ENCODE measurements around the gene SLC44A3. TPM values are rescaled to one million over a fixed set of nuclear protein-coding genes. Genes with fewer than 3 reads are reported as not detected.

SLC44A3 gene
- total and polyA plus RNA-seq, 3 experiments from 2014 or later = 0.31 to 0.83 (median 0.47) TPM

DNA sequence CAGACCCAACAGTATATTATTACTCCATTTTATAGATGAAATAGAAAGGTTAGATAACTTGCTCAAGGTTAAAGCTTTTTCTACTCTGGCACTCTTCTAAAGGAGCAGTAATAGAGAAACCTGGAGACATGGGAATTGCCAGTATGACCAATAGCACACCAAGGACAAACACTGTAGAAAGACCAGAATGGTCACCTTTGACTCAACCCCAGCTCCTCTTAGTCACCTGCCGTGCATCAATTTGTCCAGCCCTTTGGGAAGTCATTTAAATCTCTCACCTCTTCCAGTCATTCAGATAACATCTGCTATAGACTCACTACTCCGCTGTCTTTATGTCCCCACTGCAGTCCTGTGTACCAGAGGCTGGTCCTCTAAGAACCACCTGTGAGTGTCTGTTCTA, 23.9 kb upstream of the SLC44A3 start:
- Mint-ChIP-seq H3K36me3 (no peaks in the 10 kb centered on the region), H3K4me1 (peaks cover 0 to 6% (median 5%) of the 10 kb centered on the region in 3 donors), H3K4me3 (no peak overlapping the region), H3K9me3 (no peaks in the 10 kb centered on the region), H3K27ac (no peak overlapping the region), H3K27me3 (no peaks in the 10 kb centered on the region)
- no peaks in the 10 kb centered on the region for H3K4me1 ChIP-seq (ENCODE audit: insufficient read depth, low read length)
- H3K36me3 ChIP-seq (ENCODE audit: insufficient read depth, low read length) = no peaks in the 10 kb centered on the region
- POLR2A ChIA-PET = no interaction called here
- DNase-seq = no peak
- H3K27me3 ChIP-seq (ENCODE audit: insufficient read depth, low read length, poor library complexity, severe bottlenecking) = no peaks in the 10 kb centered on the region
- H3K9me3 ChIP-seq (ENCODE audit: low read length) = no peaks in the 10 kb centered on the region
- CTCF ChIA-PET = interaction anchor here (0.7 to 2.3 kb wide), 2 partner anchors 9 to 58 kb away, joined by 3 to 17 read pairs; no protein-coding TSS in a partner anchor
- H3K4me3 ChIP-seq (ENCODE audit: low read length) = no peak overlapping the region
- H3K27ac ChIP-seq (ENCODE audit: low read depth, low read length) = no peak overlapping the region

DNA sequence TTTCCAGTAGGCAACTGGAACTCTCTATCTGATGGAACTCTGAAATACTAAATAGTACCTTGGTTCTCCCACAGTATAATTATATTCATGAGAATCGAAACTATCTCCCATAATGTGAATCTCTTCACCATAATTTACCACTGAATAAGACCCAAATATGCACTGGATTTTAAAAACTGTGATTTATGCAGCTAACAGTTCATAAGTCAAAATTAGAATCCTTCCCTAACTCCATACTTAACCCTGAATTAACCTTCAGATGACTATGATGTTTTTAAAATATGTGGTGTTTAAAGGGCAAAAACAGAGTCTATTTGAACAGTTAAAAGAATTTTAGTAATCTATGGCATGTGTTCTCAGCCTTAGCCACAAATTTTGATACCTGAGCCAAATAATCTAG, 22.9 kb upstream of the SLC44A3 start:
- Mint-ChIP-seq H3K36me3 (no peaks in the 10 kb centered on the region), H3K9me3 (no peaks in the 10 kb centered on the region), H3K4me1 (peaks cover 5 to 12% (median 12%) of the 10 kb centered on the region in 3 donors), H3K27ac (no peak overlapping the region), H3K27me3 (no peaks in the 10 kb centered on the region), H3K4me3 (no peak overlapping the region)
- DNase-seq = no peak
- no peaks in the 10 kb centered on the region for H3K36me3 ChIP-seq (ENCODE audit: insufficient read depth, low read length)
- no peak overlapping the region for H3K27ac ChIP-seq (ENCODE audit: low read depth, low read length)
- H3K27me3 ChIP-seq (ENCODE audit: insufficient read depth, low read length, poor library complexity, severe bottlenecking) = no peaks in the 10 kb centered on the region
- ChIA-PET POLR2A (no interaction called here), CTCF (interaction anchor here (2.3 kb wide), 1 partner anchor 8 kb away, joined by 17 read pairs; no protein-coding TSS in a partner anchor)
- no peaks in the 10 kb centered on the region for H3K9me3 ChIP-seq (ENCODE audit: low read length)
- no peak overlapping the region for H3K4me3 ChIP-seq (ENCODE audit: low read length)
- H3K4me1 ChIP-seq (ENCODE audit: insufficient read depth, low read length) = no peaks in the 10 kb centered on the region

DNA sequence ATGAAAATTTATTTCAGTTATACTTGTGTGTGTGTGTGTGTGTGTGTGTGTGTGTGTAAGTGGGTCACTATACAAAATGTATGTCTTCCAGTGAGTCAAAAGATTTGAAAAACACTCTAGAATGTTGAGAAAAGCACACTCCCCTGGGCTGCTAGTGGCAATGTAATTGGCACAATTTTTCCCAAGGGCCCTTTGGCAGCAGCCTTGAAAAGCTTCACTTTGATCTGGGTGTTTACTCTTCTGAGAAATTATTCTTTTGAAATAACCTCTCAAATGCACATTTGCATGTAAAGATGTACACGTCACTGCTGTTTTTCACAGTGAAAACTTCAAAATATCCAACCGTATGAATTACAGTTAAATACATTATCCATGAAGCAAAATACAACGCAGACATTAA, 22.1 kb upstream of the SLC44A3 start:
- Histone ChIP-seq H3K36me3 (ENCODE audit: insufficient read depth, low read length) (no peaks in the 10 kb centered on the region), H3K9me3 (ENCODE audit: low read length) (no peaks in the 10 kb centered on the region), H3K4me3 (ENCODE audit: low read length) (no peak overlapping the region), H3K27me3 (ENCODE audit: insufficient read depth, low read length, poor library complexity, severe bottlenecking) (no peaks in the 10 kb centered on the region), H3K4me1 (ENCODE audit: insufficient read depth, low read length) (no peaks in the 10 kb centered on the region), H3K27ac (ENCODE audit: low read depth, low read length) (no peak overlapping the region)
- Mint-ChIP-seq H3K27ac (no peak overlapping the region), H3K9me3 (no peaks in the 10 kb centered on the region), H3K4me3 (no peak overlapping the region), H3K4me1 (peaks cover 5 to 16% (median 11%) of the 10 kb centered on the region in 3 donors), H3K27me3 (no peaks in the 10 kb centered on the region), H3K36me3 (no peaks in the 10 kb centered on the region)
- DNase-seq = no peak
- POLR2A ChIA-PET = no interaction called here
- CTCF ChIA-PET = no interaction called here

DNA sequence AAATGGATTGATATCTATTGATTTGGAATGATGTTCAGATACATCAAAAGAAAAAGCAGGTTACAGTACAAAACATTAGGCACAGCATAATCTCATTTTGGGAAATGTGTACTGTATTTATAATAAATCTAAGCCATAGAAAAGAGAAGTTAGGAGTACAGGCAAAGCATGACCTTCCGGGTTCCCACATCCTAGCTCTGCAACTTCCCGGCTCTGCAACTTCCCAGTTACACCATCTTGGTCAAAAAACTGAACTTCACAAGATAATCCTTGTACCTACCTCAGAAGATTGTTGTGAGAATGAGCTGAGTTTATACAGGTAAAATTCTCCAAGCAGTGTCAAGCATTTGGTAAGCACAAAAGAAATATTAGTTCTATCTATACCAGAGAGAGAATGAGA, 21.7 kb upstream of the SLC44A3 start:
- Histone ChIP-seq H3K4me1 (ENCODE audit: insufficient read depth, low read length) (no peaks in the 10 kb centered on the region), H3K27me3 (ENCODE audit: insufficient read depth, low read length, poor library complexity, severe bottlenecking) (no peaks in the 10 kb centered on the region), H3K4me3 (ENCODE audit: low read length) (no peak overlapping the region), H3K9me3 (ENCODE audit: low read length) (no peaks in the 10 kb centered on the region), H3K36me3 (ENCODE audit: insufficient read depth, low read length) (no peaks in the 10 kb centered on the region), H3K27ac (ENCODE audit: low read depth, low read length) (no peak overlapping the region)
- H3K27me3 Mint-ChIP-seq = no peaks in the 10 kb centered on the region
- ChIA-PET CTCF (no interaction called here), POLR2A (no interaction called here)
- no peak overlapping the region for H3K27ac Mint-ChIP-seq
- no peaks in the 10 kb centered on the region for H3K36me3 Mint-ChIP-seq
- H3K4me1 Mint-ChIP-seq = peaks cover 5 to 16% (median 11%) of the 10 kb centered on the region in 3 donors
- no peak for DNase-seq
- H3K9me3 Mint-ChIP-seq = no peaks in the 10 kb centered on the region
- H3K4me3 Mint-ChIP-seq = no peak overlapping the region

DNA sequence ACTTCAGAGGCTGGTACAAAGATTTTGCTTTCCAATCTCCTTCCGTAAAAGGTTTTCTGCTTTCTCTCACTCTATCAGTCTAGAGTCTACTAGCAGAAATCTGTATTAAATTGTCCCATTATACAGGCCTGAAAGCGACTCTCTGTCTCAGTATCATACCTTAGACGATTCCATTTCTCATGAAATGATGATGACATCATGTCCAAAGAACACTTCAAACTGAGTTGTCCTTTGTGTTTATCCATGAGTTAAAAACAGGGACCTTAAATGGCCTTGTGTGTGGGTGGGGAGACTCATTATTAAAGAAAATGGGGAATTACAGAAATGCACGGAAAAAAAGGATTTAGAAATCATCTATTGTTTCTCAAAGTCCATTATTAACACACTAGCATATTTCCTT, 21.0 kb upstream of the SLC44A3 start:
- ChIA-PET POLR2A (no interaction called here), CTCF (no interaction called here)
- no peak overlapping the region for H3K27ac ChIP-seq (ENCODE audit: low read depth, low read length)
- Mint-ChIP-seq H3K27ac (no peak overlapping the region), H3K27me3 (no peaks in the 10 kb centered on the region), H3K9me3 (no peaks in the 10 kb centered on the region), H3K36me3 (no peaks in the 10 kb centered on the region), H3K4me1 (peaks cover 5 to 16% (median 11%) of the 10 kb centered on the region in 3 donors), H3K4me3 (no peak overlapping the region)
- no peaks in the 10 kb centered on the region for H3K4me1 ChIP-seq (ENCODE audit: insufficient read depth, low read length)
- DNase-seq = no peak
- H3K27me3 ChIP-seq (ENCODE audit: insufficient read depth, low read length, poor library complexity, severe bottlenecking) = no peaks in the 10 kb centered on the region
- H3K4me3 ChIP-seq (ENCODE audit: low read length) = no peak overlapping the region
- H3K36me3 ChIP-seq (ENCODE audit: insufficient read depth, low read length) = no peaks in the 10 kb centered on the region
- H3K9me3 ChIP-seq (ENCODE audit: low read length) = no peaks in the 10 kb centered on the region

DNA sequence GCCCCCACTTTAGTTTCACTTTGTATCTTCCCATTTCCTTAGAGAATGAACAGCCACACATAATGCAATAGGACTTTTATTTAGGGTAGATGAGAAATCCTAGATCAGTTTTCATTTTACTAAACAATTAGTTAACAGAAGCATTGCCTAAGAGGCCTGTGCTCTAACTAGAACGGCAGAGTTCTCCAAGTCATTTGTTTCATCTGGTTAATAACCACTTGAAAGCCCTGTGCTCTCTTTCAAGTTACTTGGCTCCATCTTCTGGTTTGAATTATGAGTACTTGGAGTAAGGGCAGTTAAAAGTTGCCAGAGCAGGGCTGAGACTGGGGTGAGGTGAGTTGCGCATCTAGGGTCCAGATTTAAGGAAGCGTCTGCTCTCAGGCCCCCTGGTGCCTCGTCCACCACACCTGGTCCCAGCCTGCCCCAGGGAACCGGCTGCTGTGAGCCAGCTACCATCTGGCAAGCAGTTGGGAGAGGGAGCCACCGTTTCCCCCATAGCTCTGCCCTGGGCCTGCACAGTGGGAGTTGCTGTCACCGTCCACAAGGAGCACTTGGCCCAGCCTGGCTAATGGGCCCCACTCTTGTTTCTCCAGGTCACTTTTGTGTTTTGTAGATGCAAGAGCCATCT, 18.1 kb upstream of the SLC44A3 start:
- no peak overlapping the region for H3K4me3 ChIP-seq (ENCODE audit: low read length)
- no peaks in the 10 kb centered on the region for H3K9me3 ChIP-seq (ENCODE audit: low read length)
- no peak for DNase-seq
- POLR2A ChIA-PET = no interaction called here
- H3K4me1 ChIP-seq (ENCODE audit: insufficient read depth, low read length) = no peaks in the 10 kb centered on the region
- H3K27me3 Mint-ChIP-seq = peaks cover 2 to 13% of the 10 kb centered on the region in 2 donors
- H3K27ac ChIP-seq (ENCODE audit: low read depth, low read length) = no peak overlapping the region
- peak overlapping the region in 4 of 7 donors; percentile 19 to 63 (median 32) for H3K4me3 Mint-ChIP-seq
- peaks cover 14 to 21% (median 17%) of the 10 kb centered on the region in 3 donors for H3K4me1 Mint-ChIP-seq
- H3K27ac Mint-ChIP-seq = peak overlapping the region in 2 of 8 donors; percentile 6 to 7
- CTCF ChIA-PET = interaction anchor here (1.0 to 1.1 kb wide), 2 partner anchors 321 to 776 kb away, joined by 3 to 5 read pairs; no protein-coding TSS in a partner anchor
- peaks cover 6% of the 10 kb centered on the region for H3K27me3 ChIP-seq (ENCODE audit: insufficient read depth, low read length, poor library complexity, severe bottlenecking)
- no peaks in the 10 kb centered on the region for H3K36me3 Mint-ChIP-seq
- H3K36me3 ChIP-seq (ENCODE audit: insufficient read depth, low read length) = no peaks in the 10 kb centered on the region
- no peaks in the 10 kb centered on the region for H3K9me3 Mint-ChIP-seq

DNA sequence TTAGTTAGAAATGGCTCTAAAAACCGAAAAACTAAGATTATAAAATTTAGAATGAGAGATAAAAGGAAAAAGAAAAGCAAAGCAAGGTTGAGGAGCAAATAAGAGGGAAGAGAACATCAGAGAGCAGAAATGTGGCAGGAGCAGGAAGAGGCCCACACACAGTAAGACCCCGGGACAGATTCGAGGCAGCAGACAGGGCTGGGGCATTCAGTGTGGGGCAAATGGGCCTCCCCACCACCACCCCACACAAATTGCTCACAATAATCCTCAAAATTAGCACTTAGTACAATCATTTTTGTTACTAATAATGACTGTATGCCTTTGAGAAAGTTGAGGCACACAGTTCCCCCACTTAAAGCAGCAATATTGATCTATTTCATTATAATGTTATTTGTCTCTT, 17.1 kb upstream of the SLC44A3 start:
- Mint-ChIP-seq H3K36me3 (no peaks in the 10 kb centered on the region), H3K27me3 (peaks cover 4 to 15% of the 10 kb centered on the region in 2 donors), H3K27ac (no peak overlapping the region), H3K4me3 (no peak overlapping the region), H3K4me1 (peaks cover 14 to 21% (median 19%) of the 10 kb centered on the region in 3 donors), H3K9me3 (no peaks in the 10 kb centered on the region)
- POLR2A ChIA-PET = no interaction called here
- no peak for DNase-seq
- H3K36me3 ChIP-seq (ENCODE audit: insufficient read depth, low read length) = no peaks in the 10 kb centered on the region
- peaks cover 6% of the 10 kb centered on the region for H3K27me3 ChIP-seq (ENCODE audit: insufficient read depth, low read length, poor library complexity, severe bottlenecking)
- H3K4me1 ChIP-seq (ENCODE audit: insufficient read depth, low read length) = no peaks in the 10 kb centered on the region
- no peak overlapping the region for H3K27ac ChIP-seq (ENCODE audit: low read depth, low read length)
- CTCF ChIA-PET = interaction anchor here (1.1 to 5.4 kb wide), 2 partner anchors 321 to 322 kb away, joined by 5 to 31 read pairs; no protein-coding TSS in a partner anchor
- no peak overlapping the region for H3K4me3 ChIP-seq (ENCODE audit: low read length)
- H3K9me3 ChIP-seq (ENCODE audit: low read length) = no peaks in the 10 kb centered on the region

DNA sequence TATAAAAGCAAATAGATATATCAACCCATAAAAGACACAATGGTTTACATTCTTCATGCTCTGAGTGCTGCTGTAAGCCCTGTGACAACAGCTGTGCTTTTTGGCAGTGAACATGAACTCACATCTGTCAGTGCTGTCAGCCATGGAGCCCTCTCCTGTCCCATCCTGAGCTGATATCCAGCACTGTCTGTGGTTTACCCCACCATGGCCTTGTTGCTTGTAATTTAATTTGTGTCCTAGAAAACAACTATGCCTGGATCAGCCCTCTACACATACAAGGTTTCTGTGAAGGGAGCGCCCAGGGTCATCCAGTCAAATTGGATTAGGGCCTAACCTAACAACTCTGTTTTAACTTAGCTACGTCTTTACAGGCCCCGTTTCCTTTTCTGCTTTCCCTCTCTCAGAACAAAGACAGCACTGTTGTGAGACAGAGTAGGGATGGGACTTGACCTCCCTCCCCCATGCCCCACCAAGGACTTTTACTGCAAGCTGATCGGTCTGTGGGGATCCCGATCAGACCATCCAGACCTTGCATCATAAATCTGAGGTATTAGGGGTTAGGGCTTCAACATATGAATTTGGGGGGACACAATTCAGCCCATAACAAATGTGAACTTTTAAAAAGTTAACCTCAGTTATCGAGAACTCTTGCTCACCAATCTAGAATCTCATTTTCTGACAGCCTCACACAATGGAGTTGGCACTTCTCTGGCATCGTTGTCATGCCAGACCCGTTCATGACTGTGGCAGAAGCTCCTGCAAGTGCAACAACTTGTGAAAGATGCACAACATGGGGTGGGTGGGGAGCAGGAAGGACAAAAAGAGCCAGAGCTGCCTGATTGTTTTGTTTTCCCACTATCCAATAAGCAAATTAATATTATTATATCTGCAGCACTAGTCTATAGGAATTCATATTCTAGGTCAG, 16.4 kb upstream of the SLC44A3 start:
- H3K4me1 Mint-ChIP-seq = peaks cover 14 to 23% (median 19%) of the 10 kb centered on the region in 3 donors
- Histone ChIP-seq H3K27ac (ENCODE audit: low read depth, low read length) (no peak overlapping the region), H3K27me3 (ENCODE audit: insufficient read depth, low read length, poor library complexity, severe bottlenecking) (peaks cover 6% of the 10 kb centered on the region), H3K4me1 (ENCODE audit: insufficient read depth, low read length) (no peaks in the 10 kb centered on the region), H3K4me3 (ENCODE audit: low read length) (no peak overlapping the region), H3K36me3 (ENCODE audit: insufficient read depth, low read length) (no peaks in the 10 kb centered on the region), H3K9me3 (ENCODE audit: low read length) (no peaks in the 10 kb centered on the region)
- DNase-seq = no peak
- no peak overlapping the region for H3K4me3 Mint-ChIP-seq
- no peak overlapping the region for H3K27ac Mint-ChIP-seq
- H3K27me3 Mint-ChIP-seq = peaks cover 4 to 20% of the 10 kb centered on the region in 2 donors
- ChIA-PET POLR2A (no interaction called here), CTCF (interaction anchor here (2.0 to 5.4 kb wide), 3 partner anchors 8 to 322 kb away, joined by 5 to 31 read pairs (median 17); no protein-coding TSS in a partner anchor)
- no peaks in the 10 kb centered on the region for H3K36me3 Mint-ChIP-seq
- H3K9me3 Mint-ChIP-seq = no peaks in the 10 kb centered on the region

All from CD8-positive, alpha-beta memory T cell (primary cell).